NCI-H748 (cell line): ENCODE measurements around the gene NDUFAF3.

Experiments used
- DNase-seq: peaks from one replicate; lab custom pipeline; 2025; ENCODE audit not compliant: unreplicated experiment; lab: John Stamatoyannopoulos, UW

Gene NDUFAF3

DNA sequence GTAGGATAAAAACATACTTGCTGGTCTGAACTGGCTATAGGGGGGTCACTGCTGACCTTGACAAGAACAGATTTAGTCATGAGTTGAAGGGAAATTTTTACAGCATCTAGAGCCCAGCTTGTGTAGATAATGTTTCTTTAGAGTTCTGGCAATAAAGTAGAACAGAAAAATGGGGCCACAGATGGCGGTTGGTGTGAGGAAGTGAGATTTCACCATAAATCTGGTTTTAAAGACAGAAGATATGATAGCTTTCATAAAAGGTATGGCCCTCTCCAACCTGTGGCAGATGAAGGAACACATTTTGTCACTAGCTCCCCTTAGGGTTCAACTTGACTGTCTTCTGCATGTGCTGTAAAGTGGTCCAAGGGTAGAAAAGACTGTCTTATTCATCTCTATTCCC, 31.6 kb downstream of the NDUFAF3 start:
- no peak for DNase-seq

- DNase-seq = no peak
Measured at GRCh38 chr3:49054344-49054862, 32.5 kb downstream of the NDUFAF3 start.

- DNase-seq = no peak
Measured at GRCh38 chr3:49057268-49057667, 35.3 kb downstream of the NDUFAF3 start.

GRCh38 chr3:49058011-49058410, 36.1 kb downstream of the NDUFAF3 start:
- no peak for DNase-seq
